GM18507 (cell line): ENCODE results near the gene MXRA7.
"Not testable (repeated sequence)": the region's sequence is repeated elsewhere in the genome, so short reads cannot be mapped to it uniquely, and the experiment has no call there.

Experiments
- DNase-seq: peaks from one replicate; pipeline ENCODE4 v3.0.0; 2011; ENCODE audit warnings: low read depth; ENCODE audit not compliant: insufficient read length; ENCODE audit errors: extremely low spot score
- FAIRE-seq: peaks from 2 replicates; lab custom pipeline; 2011; peaks lifted over from hg19 to GRCh38; lab: Jason Lieb, UNC

Gene MXRA7

DNA sequence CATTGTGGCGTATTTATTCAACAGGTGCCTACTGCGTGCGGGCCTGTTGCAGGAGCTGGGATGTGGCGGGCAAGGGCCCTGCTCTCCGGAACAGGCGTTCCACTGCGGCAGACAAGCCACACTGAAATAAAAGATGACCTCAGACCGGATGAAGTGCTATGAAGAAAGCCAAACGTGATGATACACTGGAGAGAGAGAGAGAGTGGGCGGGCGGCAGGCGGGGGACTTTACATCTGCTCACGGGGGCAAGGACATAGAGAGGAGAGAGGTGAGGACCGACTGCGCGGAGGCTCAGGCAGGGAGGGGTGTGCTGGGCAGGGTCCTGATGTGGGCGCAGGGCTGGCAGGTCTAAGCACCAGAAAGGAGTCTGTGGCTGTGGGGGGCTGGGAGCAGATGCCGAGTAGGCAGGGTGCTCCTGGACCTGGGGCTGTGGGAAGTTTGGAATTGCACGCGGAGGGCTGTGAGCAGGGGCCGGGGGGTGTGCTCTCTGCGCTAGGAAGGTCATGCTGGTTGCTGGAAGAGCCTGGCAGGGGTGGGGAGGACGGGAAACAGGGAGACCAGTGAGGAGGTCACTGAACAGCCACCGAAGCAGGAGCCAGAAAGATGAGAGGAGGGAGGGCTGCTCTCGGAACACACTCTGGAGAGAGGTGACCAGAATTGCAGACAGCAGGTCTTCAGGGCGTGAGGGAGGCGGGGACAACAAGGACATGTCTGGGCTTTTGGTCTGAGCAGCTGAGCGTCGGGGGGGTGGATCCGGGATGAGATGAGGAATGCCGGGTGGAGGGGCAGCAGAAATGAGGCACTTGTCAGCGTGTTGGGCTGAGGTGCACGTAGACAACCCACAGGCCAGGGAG is 9.9 kb downstream of the MXRA7 start:
- FAIRE-seq: no peak

DNA sequence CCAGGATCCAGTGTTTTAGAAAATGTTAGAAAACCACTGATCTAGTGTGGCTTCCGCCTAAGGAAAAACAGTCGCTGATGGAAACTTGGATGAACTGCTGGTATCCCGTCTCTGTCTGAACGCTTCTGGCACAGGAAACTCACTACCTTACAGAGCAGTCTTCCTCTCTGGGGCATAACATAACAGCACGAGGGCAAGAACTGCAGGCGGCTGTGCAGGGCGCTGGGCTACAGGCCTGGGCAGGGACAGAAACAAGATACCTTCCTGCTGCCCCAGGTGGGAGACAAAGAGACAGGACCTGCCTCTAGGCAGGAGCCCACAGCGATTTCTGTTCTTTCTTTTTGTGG is 10.5 kb downstream of the MXRA7 start:
- DNase-seq: no peak

More for the DNA sequence above, 9.9 kb downstream of the MXRA7 start:
- no peak for DNase-seq

GRCh38 chr17:76698466-76698977 is 12.2 kb downstream of the MXRA7 start:
- DNase-seq, FAIRE-seq: not testable (repeated sequence)

More for the DNA sequence above, 10.5 kb downstream of the MXRA7 start:
- no peak for FAIRE-seq

DNA sequence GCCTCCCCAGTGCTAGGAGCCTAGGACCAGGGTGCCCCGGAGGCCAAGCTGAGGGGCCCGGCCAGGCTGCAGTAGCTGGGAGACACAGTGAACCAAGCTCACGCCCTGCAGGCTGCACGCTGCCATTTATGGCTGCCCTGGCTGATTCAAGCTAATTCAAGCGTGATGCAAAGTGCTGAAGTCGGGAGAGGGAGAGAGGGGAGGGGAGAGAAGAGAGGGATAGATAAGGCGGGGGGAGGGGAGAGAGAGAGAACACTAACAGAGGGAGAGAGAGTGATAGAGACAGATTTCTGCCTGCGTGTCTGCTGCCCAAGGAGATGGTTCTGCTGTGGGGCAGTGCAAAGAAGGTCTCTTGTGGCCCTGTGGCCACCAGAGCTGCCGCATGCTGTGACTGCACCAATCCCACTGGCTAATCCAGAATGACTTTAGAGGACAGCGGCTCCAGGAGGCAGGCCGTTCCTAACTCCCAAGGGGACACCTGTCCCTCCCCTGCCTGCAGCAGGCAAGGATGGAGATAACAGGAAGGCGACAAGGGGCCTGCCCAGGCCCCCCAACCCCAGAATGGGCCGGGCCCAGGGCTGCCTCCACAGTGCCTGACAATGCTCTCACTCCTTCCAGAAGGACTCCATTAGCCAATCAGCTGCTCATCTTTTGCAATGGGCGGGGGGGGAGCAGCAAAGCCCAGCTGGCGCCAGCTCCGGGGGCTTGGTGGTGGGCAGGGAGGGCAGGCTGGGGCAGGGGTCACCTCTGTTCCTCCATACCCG is 12.9 kb downstream of the MXRA7 start:
- no peak for FAIRE-seq
- no peak for DNase-seq

DNA sequence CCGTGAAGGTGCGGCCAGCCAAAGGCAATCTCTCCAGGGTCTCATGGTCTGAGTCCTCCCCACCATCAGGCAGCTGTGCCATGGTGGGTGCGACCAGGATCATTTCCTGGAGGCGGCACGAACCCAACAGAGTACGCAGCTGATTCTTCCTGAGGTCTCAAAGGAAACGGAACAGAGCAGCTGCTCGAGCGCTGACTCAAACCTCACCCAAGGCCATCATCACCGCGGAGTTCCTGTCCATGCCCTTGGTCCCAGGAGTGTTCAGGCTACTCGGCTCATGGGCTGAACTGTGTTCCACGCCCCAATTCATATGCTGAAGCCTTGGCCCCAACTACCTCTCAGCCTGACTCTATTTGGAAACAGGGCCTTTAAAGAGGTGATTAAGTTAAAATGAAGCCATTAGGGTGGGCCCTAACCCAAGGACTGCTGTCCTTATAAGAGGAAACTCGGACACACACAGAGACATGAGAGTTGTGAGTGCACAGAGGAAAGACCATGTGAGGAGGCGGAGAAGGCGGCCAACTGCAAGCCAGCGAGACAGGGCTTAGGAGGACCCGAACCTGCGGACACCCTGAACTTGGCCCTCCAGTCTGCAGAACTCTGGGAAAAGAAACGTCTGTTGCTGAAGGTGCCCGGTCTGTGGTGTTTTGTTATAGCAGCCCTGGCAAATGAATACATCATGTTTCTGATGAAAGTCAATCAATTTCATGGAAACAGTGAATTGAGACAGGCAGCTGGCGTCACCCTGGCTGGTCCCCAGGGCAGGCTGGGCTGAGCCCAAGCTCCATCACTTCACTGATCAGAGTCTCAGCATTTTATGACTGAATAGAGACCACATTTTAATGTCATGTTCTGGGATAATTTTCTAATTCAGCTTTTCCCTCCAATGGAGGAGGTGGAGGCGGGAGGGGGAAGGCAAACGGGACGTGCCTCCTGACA is 13.7 kb downstream of the MXRA7 start:
- DNase-seq: peak; percentile 65
- peak; percentile 92 for FAIRE-seq

GRCh38 chr17:76695059-76695831 is 15.5 kb downstream of the MXRA7 start:
- FAIRE-seq (no peak), DNase-seq (no peak)

- DNase-seq (no peak), FAIRE-seq (no peak)
Measured at GRCh38 chr17:76691379-76692191, 19.2 kb downstream of the MXRA7 start.

DNA sequence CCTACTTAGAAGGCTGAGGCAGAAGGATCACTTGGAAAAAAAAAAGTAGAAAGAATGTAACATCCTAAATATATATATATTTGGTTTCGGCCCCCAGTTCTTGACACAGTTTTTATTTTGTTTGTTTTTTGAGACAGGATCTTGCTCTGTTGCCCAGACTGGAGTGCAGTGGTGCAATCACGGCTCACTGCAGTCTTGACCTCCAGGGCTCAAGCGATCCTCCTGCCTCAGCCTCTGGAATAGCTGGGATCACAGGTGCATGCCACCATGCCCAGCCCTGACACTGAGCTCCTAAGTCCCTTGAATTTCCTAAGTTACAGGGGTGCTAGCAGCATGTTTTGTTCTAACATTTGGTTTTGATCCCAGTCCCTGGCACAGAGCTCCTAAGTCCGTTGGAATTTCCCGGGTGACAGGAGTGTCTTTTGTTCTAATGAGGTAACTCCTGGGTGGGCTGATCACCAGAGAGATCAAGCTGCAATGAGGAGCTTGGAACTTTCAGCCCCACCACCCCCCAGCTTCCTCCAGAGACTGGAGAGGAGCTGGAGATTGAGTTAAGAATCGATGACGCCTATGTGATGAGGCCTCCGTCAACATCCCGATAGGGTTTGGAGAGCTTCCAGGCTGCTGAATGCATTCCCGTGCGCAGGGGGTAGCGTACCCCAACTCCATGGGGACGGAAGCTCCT is 20.0 kb downstream of the MXRA7 start:
- FAIRE-seq: no peak

GRCh38 chr17:76689859-76690258 is 20.9 kb downstream of the MXRA7 start:
- FAIRE-seq (no peak), DNase-seq (no peak)

More for the DNA sequence above, 20.0 kb downstream of the MXRA7 start:
- no peak for DNase-seq

GRCh38 chr17:76688165-76688622 is 22.6 kb downstream of the MXRA7 start:
- no peak for DNase-seq
- FAIRE-seq: no peak

DNA sequence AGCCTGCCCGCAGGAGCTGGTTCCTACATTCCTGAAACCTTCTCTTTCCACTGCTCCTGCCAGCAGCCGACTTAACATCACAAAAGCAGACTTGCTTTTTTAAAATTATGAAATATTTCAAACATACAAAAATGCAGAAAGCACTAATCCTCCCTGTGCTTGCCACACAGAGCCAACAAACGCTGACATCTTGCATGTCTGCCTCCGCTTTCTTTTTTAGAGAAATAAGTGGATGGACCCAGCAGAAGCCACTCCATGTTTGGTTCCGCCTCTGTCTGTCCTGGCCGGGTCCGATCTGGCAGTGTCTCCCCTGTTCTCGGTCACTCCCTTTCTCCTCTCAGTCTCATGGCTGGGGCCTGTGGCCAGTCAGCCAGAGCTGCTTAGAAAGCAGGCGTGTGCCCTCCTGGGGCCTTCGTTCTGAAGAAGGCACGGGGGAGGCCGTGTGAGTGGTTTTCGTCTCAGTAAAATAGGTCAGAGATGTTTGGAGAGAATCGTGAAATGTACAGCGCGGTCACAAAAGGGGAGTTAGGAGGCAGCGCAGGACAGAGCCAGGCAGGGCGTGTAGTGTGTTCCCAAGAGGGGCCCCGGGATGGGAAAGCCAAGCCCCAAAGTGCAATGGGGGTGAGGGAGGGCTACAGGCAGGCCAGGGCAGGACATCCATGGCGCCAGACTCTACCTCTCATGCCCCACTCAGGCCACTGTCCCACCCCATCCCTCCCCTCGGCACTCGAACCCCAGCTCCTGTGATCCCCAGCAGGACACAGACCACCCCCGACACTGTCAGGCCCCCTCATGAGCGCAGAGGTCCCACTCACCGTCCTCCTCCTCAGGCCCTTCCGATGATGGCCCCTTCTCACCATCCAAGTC is 23.2 kb downstream of the MXRA7 start:
- no peak for DNase-seq
- FAIRE-seq: no peak

DNA sequence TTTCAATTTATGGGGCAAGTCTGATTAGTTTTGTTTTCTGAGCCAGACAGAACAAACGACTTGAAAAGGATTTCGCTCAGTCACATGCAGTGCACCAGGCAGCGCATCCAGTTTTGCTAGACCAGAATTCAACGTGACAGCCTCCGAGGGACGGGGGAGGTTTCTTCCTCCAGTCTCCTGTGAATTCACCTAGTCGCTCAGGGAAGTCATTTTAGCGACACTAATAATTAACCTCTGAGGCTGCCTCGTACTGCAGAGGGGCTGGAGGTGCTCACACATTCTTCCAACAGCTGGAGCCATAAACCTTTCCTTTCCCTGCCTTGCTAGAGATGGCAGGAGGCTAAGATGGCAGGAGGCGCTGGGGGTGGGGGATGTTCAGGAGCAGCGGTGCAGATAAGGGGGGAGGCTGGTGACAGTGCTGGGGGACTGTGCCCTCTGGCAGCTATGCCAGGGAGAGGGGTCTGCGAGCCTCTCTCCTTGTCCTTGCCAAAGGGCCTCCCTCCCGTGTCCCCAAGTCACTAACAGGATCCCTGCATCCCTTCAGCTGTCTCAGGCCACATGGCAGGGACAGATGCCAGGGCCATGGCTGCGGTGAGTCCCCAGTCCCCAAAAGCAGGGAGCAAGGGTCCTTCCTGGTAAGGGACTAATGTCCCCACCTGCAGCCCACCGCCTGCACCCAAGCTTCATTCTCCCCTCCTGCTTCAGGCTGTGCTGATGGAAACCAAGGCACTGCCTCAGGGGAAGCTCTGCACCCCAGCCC is 24.0 kb downstream of the MXRA7 start:
- no peak for FAIRE-seq
- DNase-seq: no peak

- no peak for FAIRE-seq
Measured at GRCh38 chr17:76685846-76686245, 24.9 kb downstream of the MXRA7 start.

DNA sequence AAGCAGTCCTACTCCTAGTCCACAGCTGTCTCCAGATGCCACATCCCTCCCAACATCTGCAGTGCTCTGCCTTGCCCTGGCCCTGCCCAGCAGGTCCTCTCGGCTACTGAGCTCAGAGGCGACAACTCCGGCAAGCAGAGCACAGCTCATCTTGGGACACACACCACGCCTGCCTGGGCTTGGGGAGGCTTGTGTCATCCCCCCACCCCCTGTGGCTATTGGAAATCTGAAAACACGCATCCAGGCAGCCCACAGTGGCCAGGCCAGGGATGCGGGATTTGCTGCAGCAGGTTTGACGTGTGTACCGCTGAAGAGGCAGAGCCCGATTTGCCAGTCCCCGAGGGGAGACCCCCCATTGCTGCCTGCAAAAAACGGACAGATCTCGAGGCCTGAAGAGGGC is 25.4 kb downstream of the MXRA7 start:
- no peak for FAIRE-seq
- no peak for DNase-seq

More at GRCh38 chr17:76685846-76686245, 24.9 kb downstream of the MXRA7 start:
- no peak for DNase-seq

GRCh38 chr17:76684756-76685155 is 26.0 kb downstream of the MXRA7 start:
- DNase-seq (no peak), FAIRE-seq (no peak)
